GM12872 (cell line): ENCODE results near the gene CFC1.
"Not testable (repeated sequence)": the region's sequence is repeated elsewhere in the genome, so short reads cannot be mapped to it uniquely, and the experiment has no call there.

Experiments used
- TF ChIP-seq, protein P1 (sequence below): IDR thresholded peaks from 3 replicates; pipeline ENCODE4 v1.5.1; 2011; ENCODE audit warnings: low read depth, mild to moderate bottlenecking, low read length, moderate library complexity; ENCODE audit not compliant: insufficient read depth

The CFC1 gene

DNA sequence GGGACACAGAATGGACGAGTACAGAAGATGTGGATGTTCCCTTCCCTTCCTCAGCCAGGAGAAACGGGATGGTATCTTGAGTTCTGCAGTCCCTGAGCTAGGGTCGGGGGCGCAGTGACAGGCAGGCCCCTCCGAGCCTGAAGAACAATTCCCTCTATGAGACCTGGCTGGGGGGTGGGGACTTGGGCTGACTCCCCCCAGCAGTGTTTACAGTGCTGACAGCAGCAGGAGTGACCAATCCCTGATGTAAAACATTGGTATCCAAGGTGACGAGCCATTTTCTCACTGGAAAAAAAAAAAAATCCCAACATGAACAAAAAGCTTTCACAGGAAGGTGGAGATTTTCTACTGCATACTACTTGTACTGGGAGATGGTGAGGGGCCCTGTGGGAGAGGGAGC, at the start of gene CFC1:
Gene CFC1, minus strand, starts transcription at position 183 of the 400 bp plus-strand sequence. CDS start 288 bp downstream, outside the sequence.
- TF ChIP-seq, protein P1, sequence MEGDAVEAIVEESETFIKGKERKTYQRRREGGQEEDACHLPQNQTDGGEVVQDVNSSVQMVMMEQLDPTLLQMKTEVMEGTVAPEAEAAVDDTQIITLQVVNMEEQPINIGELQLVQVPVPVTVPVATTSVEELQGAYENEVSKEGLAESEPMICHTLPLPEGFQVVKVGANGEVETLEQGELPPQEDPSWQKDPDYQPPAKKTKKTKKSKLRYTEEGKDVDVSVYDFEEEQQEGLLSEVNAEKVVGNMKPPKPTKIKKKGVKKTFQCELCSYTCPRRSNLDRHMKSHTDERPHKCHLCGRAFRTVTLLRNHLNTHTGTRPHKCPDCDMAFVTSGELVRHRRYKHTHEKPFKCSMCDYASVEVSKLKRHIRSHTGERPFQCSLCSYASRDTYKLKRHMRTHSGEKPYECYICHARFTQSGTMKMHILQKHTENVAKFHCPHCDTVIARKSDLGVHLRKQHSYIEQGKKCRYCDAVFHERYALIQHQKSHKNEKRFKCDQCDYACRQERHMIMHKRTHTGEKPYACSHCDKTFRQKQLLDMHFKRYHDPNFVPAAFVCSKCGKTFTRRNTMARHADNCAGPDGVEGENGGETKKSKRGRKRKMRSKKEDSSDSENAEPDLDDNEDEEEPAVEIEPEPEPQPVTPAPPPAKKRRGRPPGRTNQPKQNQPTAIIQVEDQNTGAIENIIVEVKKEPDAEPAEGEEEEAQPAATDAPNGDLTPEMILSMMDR: not testable (repeated sequence)

DNA sequence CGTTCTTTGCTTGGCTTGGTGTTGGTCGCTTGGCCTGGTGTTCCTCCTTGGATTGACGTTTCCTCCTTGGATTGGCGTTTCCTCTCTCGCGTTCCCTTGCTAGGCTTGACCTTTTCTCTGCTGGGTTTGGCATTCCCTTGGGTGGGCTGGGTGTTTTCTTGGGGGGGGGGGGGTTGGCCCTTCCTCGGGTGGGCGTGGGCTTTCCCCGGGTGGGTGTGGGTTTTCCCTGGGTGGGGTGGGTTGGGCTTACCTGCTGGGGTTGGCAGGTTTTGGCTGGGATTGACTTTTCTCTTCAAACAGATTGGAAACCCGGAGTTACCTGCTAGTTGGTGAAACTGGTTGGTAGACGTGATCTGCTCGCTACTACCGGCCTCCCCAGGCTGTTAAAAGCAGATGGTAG, 11.8 kb upstream of the CFC1 start, which contains the start of gene POTEJ:
Gene POTEJ, plus strand, starts transcription at position 301 of the 400 bp plus-strand sequence. Its CDS starts 93 bp downstream, at position 394.
- TF ChIP-seq, protein P1: not testable (repeated sequence)
